GM19035 (cell line): ENCODE measurements around the gene YJEFN3.
A peak's percentile ranks its signal among the peaks of the same experiment; 100 is the strongest.

Experiments
- ATAC-seq: cut with Tn5 transposase; IDR thresholded peaks from one replicate; pipeline ENCODE4 v1.9.1; 2021; ENCODE audit not compliant: unreplicated experiment

Gene YJEFN3

DNA sequence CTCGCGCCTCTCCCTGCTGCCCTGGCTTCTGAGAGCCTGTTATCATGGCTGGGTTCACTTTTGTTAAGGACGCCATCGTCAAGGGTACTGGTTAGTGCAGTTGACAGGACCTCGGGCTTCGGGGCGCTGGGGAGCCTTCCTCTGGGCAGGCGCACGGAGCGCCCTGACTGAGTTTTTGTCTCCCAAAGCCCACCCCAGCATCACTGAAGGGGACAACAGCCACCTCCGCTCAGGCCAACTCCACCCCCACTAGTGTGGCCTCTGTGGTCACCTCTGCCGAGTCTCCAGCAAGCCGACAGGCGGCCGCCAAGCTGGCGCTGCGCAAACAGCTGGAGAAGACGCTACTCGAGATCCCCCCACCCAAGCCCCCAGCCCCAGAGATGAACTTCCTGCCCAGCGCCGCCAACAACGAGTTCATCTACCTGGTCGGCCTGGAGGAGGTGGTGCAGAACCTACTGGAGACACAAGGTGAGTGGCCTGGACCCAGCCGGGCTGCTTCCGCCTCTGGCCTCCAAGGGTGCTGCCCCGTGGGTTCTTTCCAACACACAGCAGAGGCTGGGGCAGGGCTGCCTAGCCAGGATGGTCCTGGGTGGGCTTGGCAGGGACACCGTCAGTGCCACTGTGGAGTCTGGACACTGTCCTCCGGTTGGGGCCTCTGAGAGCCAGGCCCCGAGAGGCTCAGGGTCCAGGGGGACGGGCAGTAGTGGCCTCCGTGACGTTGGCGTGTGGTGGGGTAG, 30.3 kb upstream of the YJEFN3 start:
- ATAC-seq: no peak

DNA sequence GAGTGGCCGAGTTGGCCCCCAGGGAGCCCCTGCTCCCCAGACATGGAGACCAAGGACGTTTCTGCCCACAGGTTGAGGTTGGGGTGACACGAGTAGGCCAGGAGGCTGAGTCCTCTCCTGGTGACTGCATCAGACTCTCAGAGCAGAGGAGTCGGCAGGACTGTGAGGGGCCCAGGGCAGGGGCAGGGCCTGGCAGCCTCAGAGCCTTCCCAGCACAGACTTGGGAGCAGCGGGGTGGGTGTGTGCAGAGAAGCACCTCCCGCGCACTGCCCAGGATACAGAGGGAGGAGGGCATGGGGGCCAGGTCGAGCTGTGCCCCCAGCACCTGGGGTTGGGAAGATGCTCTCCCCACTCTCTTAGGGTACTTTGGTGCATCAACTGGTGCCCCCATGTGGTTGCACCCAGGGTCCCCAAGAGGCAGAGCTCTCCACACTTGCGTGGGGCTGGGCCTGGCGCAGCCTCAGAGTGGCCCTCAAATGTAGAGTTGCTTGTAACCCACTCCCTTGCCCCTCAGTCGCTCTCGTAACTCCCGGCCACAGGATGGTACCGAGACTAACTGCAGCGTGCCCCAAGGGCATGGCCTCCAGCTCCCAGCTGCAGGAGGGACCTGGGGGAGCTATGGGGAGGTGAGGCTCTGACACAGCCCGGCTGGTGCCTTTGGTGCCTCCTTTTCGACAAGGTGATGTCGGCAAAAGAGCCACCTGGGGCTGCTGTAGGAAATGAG, 29.3 kb upstream of the YJEFN3 start:
- no peak for ATAC-seq

DNA sequence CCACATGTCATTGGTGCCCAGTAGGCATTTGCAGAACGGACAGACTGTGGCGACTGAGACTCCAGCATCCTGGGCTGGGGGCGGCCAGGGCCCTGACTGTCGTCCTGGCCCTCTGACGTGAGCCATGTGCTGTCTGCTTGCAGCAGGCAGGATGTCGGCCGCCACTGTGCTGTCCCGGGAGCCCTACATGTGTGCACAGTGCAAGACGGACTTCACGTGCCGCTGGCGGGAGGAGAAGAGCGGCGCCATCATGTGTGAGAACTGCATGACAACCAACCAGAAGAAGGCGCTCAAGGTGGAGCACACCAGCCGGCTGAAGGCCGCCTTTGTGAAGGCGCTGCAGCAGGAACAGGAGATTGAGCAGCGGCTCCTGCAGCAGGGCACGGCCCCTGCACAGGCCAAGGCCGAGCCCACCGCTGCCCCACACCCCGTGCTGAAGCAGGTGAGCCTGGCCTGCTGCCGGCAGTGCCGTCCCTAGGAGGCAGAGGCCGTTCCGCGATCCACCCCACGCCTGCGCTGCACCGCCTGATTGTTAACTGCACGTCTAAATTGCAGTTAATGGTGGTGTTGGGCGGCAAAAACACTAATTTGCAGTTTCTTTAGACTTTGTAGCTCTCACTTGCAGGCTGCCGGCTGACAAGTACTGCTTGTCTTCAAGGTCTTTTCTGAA, 27.6 kb upstream of the YJEFN3 start:
- no peak for ATAC-seq

DNA sequence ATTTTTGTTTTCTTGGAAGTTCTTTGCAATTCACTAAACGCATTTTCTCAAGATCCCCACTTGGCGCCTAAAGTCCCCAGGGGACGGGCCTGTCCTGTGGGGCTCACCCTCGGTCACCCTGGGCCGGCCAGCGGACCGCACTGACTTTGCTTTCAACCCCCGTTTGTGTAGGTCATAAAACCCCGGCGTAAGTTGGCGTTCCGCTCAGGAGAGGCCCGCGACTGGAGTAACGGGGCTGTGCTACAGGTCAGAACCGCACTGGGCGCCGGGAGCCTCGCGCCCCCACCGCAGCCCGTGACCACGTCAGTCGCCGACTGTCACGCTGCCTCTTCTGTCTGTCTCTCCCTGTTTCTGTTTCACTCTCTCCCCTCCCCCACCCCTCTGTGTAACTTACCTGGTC, 26.9 kb upstream of the YJEFN3 start:
- no peak for ATAC-seq

DNA sequence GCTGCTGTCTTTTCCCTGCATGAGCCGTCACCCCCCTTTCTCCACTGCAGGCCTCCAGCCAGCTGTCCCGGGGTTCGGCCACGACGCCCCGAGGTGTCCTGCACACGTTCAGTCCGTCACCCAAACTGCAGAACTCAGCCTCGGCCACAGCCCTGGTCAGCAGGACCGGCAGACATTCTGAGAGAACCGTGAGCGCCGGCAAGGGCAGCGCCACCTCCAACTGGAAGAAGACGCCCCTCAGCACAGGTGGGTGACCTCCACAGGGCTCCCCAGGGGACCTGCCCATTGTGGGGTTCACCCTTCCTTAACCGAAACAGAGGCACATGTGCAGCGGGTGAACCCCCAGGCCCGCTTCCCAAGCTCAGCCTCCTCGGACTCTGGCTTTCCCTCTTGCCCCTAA, 26.4 kb upstream of the YJEFN3 start:
- ATAC-seq: no peak

DNA sequence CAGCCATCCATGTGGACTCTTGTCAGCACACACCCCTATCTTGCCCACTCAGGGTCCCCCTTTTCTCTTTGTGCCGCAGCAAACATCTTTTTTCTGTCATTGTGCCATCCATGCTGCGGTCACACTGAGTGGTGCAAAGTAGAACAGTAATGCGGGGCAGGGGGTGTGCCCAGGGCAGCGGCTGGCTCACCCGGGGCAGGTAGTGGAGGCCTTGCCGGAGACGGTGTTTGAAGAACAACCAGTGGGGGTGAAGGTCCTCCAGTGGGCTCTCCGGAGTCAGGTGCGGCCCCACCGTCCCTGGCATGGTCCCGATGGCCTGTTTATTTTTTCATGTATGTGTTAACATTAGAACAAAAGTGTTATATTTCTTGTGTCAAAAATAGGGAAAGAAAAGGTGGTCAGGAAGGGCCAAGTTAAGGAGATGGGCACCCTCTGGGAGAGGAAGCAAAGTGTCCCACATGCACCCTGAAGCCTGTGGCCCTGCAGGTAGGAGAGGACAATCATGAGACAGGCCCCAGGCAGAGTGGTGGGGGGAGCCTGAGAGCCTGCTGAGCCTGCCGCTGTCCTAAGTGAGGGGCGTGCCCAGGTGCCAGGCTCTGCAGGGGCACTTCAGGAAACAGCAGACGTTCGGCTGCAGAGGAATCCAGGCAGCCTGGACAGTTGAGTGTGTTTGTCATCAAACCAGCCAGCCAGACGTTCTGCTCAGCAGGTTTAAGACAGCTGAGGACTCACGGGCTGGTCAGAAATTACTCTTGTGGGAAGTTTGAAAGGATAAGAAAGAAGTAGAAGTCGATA, 25.7 kb upstream of the YJEFN3 start:
- no peak for ATAC-seq

DNA sequence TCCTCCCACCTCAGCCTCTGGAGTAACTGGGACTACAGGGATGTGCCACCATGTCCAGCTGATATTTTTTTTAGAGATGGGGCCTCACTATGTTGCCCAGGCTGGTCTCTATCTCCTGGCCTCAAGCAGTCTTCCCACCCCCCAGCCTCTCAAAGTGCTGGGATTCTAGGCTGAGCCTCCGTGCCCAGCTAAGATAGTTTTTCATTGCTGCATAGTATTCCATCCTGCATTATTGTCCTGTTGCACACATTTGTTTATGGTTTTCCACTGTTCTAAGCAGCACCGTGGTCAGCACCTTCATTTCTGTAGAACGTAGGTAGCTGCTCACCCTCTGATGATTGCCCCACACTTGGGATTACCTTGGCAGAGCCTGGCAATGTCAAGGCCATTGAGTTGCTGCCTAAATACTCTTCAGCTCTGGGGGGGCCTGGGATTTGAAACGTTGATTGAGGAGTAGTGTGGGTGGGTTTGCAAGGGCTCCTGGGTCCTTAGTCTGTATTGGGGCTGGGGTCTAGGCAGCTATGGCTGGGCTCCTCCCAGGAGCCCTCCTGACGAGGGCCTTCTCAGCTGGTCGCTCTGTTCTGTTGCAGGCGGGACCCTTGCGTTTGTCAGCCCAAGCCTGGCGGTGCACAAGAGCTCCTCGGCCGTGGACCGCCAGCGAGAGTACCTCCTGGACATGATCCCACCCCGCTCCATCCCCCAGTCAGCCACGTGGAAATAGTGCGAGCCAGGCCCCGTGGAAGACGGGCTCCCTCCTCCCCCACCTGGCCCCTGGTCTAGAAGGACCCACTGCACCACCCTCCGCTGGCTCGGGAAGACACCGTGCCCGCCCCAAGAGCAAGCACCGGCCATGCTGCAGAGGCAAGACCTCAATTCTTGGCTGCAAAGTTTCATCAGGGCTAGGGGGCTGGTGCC, 23.7 kb upstream of the YJEFN3 start:
- ATAC-seq: no peak

DNA sequence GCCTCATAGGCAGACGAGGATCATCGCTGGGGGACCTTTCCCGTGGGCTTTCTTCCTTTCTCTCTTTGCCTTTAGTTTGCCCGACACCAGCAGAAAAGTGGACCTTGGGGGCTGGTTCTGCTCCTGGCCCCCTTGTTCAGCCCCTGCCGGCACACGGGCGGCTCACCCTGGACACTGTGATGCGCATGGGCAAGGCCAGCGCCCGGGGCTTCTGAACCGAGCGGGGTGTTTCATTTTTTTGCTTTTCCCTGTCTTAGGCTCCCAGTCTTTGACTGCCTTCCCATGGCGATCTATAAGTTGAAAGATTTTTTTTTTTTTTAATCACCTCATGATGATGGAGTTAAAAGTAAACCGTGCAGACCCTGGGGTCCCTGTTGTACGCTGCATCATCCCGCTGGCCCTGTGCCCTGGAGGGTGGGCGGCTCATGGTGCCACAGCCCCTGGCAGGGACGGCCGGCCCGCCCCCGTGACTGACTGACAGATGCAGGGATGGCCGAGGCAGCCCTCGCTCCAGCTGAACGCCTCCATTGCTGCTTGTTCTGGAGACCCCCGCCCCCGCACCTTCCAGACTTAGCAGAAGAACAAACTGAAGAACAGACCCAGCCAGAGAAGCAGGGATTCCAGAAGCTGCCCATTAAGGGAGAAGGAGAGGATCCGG, 22.9 kb upstream of the YJEFN3 start:
- ATAC-seq: no peak

DNA sequence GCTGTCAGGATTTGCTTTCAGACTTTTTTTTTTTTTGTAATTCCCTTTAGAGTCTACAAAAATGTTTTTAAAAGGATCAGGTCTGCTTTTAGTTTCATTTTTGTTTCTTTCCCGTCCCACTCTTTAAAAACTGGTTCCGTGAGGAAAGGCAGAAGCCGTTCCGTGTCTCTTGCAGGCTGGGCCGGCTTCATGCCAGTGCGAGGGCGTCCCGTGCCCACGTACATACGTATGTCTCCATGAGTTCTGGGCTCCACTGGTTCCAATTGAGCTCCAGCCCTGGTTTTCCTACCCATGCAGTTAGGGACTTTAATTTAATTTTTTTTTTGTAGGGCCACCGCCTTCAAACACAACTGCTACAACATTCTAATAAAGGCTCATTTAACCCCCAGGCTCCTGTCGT, 22.1 kb upstream of the YJEFN3 start:
- ATAC-seq: no peak

DNA sequence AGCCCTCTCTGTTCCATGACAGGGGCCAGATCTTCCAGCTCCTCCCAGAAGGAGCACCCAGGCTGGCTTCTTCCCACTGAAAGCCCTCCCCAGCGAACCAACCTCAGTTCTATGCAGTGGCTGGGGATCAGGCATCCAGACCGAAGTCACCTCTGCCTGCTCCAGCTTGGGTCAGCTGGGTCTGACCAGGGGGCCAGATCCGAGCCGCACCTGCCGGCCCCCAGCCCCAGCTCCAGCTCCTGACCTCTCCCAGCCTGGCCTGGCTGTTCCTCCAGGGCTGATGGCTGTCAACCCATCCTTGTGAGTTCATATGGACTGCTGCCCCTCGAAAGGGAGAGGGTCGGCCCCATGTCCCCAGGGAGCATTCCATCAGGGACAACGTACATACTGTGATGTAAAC, 21.4 kb upstream of the YJEFN3 start:
- no peak for ATAC-seq

DNA sequence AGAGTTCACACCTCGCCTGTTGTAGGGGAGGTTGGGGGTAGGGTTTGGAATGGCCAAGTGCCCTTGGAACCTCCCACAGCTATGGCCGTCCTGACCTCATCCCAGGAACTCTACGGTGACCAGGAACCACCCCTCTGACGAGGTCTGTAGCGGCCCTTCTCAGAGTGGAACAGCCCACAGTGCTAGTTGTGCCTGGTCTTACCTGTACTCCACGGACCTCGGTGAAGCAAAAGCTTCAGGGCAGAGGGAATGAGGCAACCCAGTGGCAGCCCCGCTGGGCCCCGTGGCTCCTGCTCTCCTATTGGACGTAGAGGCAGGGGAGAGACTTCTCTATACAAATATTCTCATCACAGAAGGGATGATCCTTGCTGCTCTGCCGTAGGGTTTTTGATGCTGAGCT, 20.5 kb upstream of the YJEFN3 start:
- ATAC-seq: no peak

DNA sequence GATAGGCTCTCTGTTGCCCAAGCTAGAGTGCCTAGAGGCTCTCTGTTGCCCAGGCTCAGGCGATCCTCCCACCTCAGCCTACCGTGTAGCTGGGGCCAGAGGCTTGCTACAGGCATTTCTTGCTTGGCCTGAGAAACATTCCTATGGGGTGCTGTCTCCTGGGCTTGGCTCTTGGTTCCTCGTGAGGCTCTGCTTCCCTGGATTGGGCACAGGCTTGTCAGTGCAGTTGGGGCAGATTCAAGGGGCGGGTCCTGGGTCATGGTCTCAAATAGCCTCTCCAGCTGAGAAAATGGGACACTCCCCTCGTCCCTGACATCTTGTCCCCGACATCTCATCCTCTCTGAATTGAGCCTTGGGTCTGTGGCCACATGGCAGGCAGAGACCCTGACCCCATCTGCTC, 18.3 kb upstream of the YJEFN3 start:
- no peak for ATAC-seq

DNA sequence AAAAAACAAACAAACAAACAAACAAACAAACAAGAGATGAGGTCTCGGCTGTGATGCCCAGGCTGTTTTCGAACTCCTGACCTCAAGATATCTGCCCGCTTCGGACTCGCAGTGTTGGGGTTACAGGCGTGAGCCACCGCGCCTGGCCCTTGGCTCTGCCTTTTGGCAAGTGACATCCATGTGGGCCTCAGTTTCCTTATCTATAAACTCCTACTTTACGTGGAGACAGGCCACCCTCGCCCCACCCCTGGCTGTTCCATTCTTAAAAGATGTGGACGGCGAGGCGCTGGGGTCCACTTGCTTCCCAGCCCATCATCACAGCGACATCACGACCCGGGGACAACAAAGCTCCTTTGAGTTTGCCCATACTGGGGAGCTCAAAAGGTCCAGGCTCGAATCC, 15.0 kb upstream of the YJEFN3 start:
- ATAC-seq: no peak

DNA sequence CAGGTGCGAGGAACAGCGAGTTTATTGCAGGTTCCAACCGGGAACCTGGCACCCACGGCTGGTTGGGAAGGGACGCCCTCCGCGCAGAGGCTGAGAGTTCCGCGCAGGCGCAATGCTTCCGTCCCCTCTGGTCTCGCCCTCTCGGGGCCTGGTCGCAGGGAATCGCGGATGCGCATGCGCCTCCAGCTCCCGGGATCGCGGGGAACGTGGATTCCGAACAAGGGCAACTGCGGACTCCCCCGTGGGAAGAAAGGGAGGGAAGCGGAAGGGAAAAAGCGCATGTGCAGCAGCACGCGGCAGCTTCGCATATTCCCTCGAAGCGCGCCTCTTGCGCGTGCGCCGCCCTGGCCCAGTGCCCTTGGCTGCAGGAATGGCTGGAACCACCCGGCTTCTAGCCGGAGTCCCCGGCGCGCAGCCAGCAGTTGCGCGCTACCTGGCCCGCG, 14.5 kb upstream of the YJEFN3 start:
- ATAC-seq: no peak

DNA sequence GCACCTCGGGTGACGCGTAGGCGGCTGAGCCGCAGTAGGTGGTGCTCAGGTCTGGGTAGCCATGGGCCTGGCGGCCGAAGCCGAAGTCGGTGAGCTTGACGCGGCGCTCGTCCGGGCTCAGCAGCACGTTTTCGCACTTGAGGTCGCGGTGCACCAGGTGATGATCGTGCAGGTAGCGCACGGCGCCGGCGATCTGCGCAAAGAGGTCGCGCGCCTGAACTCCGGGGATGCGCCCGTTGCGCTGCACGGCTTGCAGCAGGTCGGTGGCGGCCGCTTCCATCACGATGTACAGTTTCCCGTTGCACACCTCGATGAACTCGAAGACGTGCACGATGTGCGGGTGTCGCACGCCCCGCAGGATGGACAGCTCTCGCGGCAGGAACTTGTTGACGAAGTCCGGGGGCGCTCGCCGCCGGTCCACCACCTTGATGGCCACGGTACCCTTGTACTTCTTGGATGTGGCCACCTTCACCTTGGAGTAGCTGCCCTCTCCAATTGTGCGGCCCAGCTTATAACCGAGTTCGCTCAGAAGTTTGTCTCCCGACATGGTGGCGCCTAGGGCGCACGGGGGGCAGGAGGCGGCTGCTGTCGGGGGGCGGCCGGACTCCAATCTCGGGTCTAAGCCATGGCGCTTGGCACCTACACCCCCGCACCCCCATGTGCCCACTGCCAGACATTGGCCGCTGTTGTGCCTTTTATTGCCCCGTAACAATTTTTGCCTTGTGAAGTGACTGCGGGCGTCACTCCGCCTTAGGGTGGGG, 13.7 kb upstream of the YJEFN3 start, which contains the start of gene TSSK6:
Gene TSSK6, minus strand, starts transcription at position 668 of the 761 bp plus-strand sequence. Its CDS starts 121 bp downstream, at position 547.
- no peak for ATAC-seq

DNA sequence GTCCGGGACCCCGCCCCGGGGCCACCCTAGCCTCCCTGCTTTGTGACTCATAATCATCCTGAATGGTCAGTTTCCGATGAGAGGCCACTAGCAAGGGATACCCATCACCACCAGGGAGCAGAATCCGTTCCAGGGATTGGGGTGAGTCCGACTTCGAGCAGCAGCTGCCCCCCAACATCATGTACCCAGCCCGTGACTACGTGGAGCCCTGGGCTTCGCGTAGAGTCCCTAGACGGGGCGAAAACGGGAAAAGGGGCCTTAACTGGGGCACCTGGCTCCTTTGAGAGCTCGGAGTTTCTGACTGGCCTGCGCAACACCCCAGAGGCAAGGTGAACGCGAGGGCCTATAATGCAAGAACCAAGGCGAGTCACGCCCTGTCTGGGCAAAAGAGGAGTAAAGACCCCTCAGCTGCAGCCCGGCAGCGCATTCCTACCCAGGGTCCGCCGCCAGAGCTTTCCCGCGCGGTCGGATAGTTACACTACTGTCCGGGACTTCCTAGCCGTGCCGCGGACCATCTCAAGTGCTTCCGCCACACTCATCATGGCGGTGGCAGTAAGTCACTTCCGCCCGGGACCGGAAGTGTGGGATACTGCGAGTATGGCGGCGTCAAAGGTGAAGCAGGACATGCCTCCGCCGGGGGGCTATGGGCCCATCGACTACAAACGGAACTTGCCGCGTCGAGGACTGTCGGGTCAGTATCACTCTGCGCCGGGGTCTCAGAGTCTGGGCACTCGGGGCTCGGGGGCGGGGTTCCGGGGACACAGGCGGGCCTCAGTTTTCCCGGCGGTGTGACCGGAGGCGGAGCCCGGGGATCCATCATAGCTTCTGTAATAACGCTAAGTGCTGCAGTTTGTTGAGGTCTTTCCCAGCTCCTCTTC, 12.8 kb upstream of the YJEFN3 start, which contains the start of gene NDUFA13:
Gene NDUFA13, plus strand, starts transcription at position 584 of the 878 bp plus-strand sequence. Its CDS starts 14 bp downstream, at position 598.
- ATAC-seq: peak; percentile 89

DNA sequence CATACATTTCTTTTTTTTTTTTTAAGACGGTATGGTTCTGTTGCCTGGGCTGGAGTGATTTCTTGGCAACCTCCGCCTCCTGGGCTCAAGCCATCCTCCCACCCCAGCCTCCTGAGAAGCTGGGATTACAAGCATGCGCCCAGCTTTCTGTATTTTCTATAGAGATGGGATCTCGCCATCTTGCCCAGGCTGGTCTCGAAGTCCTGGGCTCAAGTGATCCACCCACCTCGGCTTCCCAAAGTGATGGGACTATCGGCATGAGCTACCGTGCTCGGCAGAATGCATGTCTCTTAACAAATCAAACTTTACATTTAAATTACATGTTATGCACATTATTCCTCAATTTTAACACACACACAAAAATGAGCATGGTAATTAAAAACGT, 11.5 kb upstream of the YJEFN3 start:
- no peak for ATAC-seq

DNA sequence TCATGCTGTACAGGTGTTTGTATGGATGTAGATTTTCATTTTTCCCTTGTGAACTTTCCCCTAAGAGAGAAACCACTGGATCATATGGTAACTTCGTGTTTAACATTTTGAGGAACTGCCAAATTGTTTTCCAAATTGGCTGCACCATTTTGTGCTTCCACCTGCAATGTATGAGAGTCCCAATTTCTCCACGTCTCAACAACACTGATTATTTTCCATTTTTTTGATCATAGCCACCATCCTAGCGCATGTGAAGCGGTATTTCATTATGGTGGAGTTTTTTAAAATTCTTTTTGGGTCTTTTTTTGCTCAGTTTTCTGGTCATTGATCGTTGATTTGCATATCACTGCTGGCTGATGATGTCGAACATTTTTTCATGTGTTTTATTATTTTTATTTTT, 7.7 kb upstream of the YJEFN3 start:
- no peak for ATAC-seq
